IMR-90 (cell line): ENCODE results near the gene BEST1. TPM values are rescaled to one million over a fixed set of nuclear protein-coding genes. Genes with fewer than 3 reads are reported as not detected.

Experiments
- ATAC-seq: fragments of 200-7000 bp; cut with Tn5 transposase; 2 replicates; pipeline ENCODE4 v1.9.1; 2020; ENCODE audit warnings: low read depth, mild to moderate bottlenecking, moderate library complexity
- BruUV-seq: library from RNA; stranded (reverse); fragments of 400-500 nt; replicated peaks from 2 replicates; lab custom pipeline; 2021; lab: Mats Ljungman, UMichigan
- CTCF ChIA-PET: fragments of 300-600 bp; formaldehyde crosslinking; extraction: SDS; loops from one replicate; lab custom pipeline; 2021; ENCODE audit warnings: antibody characterized with exemption; lab: Yijun Ruan, JAX
- POLR2A ChIA-PET: fragments of 300-600 bp; sonication (Branson Sonifier 250); formaldehyde crosslinking; loops from one replicate; lab custom pipeline; 2022; ENCODE audit warnings: antibody characterized with exemption; ENCODE audit not compliant: unreplicated experiment; lab: Charles Lee
- DNase-seq: peaks from one replicate; pipeline ENCODE4 v3.0.0; 2013
- H2AFZ ChIP-seq: replicated peaks from 2 replicates; pipeline ENCODE3; 2013; ENCODE audit warnings: low read length, mild to moderate bottlenecking; ENCODE audit not compliant: poor library complexity
- H2AK5ac ChIP-seq: 2 replicates; pipeline ENCODE4 v1.6.1; 2013; ENCODE audit warnings: low read depth, low read length, inconsistent platforms
- H2AK9ac ChIP-seq: replicated peaks from 2 replicates; pipeline ENCODE3; 2013; ENCODE audit warnings: mild to moderate bottlenecking, low read depth, low read length, moderate library complexity; ENCODE audit not compliant: poor library complexity
- H2BK120ac ChIP-seq: 2 replicates; pipeline ENCODE4 v1.6.1; 2013; ENCODE audit warnings: low read depth, low read length, inconsistent platforms
- H2BK15ac ChIP-seq: 3 replicates; pipeline ENCODE4 v1.6.1; 2013; ENCODE audit warnings: low read depth, low read length, inconsistent platforms
- H2BK20ac ChIP-seq: 2 replicates; pipeline ENCODE4 v1.6.1; 2013; ENCODE audit warnings: low read depth, mild to moderate bottlenecking, inconsistent platforms, low read length, moderate library complexity
- H2BK5ac ChIP-seq: 2 replicates; pipeline ENCODE4 v1.6.1; 2013; ENCODE audit warnings: mild to moderate bottlenecking, low read depth, low read length, inconsistent platforms; ENCODE audit not compliant: poor library complexity, severe bottlenecking
- H3K14ac ChIP-seq: replicated peaks from 2 replicates; pipeline ENCODE4 v1.6.1; 2013; ENCODE audit warnings: low read depth, low read length, inconsistent platforms
- H3K18ac ChIP-seq: 2 replicates; pipeline ENCODE4 v1.6.1; 2013; ENCODE audit warnings: low read depth, low read length, control low read depth
- H3K23ac ChIP-seq: 2 replicates; pipeline ENCODE4 v1.6.1; 2013; ENCODE audit warnings: low read depth, low read length, inconsistent platforms
- H3K27ac ChIP-seq: 2 replicates; pipeline ENCODE4 v1.5.1; 2013; ENCODE audit warnings: mild to moderate bottlenecking, control low read depth, low read length; ENCODE audit not compliant: insufficient read depth
- H3K27me3 ChIP-seq: 2 replicates; pipeline ENCODE4 v1.6.1; 2013; ENCODE audit warnings: low read length; ENCODE audit not compliant: control insufficient read depth, insufficient read depth
- H3K36me3 ChIP-seq: 2 replicates; pipeline ENCODE4 v1.6.1; 2013; ENCODE audit warnings: low read length, mixed read lengths; ENCODE audit not compliant: control insufficient read depth, insufficient read depth
- H3K4ac ChIP-seq: 2 replicates; pipeline ENCODE4 v1.6.1; 2013; ENCODE audit warnings: low read depth, low read length, inconsistent platforms
- H3K4me1 ChIP-seq: 2 replicates; pipeline ENCODE4 v1.6.1; 2013; ENCODE audit warnings: low read length, mixed read lengths; ENCODE audit not compliant: control insufficient read depth, insufficient read depth
- H3K4me2 ChIP-seq: 2 replicates; pipeline ENCODE4 v1.6.1; 2013; ENCODE audit warnings: low read depth, mild to moderate bottlenecking, control low read depth, low read length, moderate library complexity
- H3K4me3 ChIP-seq: 2 replicates; pipeline ENCODE4 v1.5.1; 2013; ENCODE audit warnings: low read depth, mild to moderate bottlenecking, control low read depth, low read length, moderate library complexity; ENCODE audit not compliant: insufficient read depth
- H3K56ac ChIP-seq: 2 replicates; pipeline ENCODE4 v1.6.1; 2013; ENCODE audit warnings: low read length, inconsistent platforms; ENCODE audit not compliant: insufficient read depth; ENCODE audit errors: extremely low read depth
- H3K79me1 ChIP-seq, 2 experiments: 2 replicates each; pipeline ENCODE4 v1.6.1; 2013; ENCODE audit warnings: low read length in 2 of 2, inconsistent platforms in 1 of 2, low read depth in 1 of 2
- H3K9ac ChIP-seq: 2 replicates; pipeline ENCODE4 v1.6.1; 2013; ENCODE audit warnings: low read depth, low read length, control low read depth
- H3K9me1 ChIP-seq: 2 replicates; pipeline ENCODE4 v1.6.1; 2013; ENCODE audit warnings: low read length, inconsistent platforms; ENCODE audit not compliant: insufficient read depth
- H3K9me3 ChIP-seq: 2 replicates; pipeline ENCODE4 v1.6.1; 2013; ENCODE audit warnings: low read length; ENCODE audit not compliant: control insufficient read depth, insufficient read depth
- H4K20me1 ChIP-seq: 2 replicates; pipeline ENCODE4 v1.6.1; 2013; ENCODE audit warnings: low read length, inconsistent platforms; ENCODE audit not compliant: insufficient read depth
- H4K5ac ChIP-seq: 2 replicates; pipeline ENCODE4 v1.6.1; 2013; ENCODE audit warnings: mild to moderate bottlenecking, low read depth, low read length, control low read depth
- H4K8ac ChIP-seq, 2 experiments: 2 replicates each; pipeline ENCODE4 v1.6.1; 2013; ENCODE audit warnings: low read depth in 2 of 2, low read length in 2 of 2, control low read depth in 1 of 2, inconsistent platforms in 1 of 2
- H4K91ac ChIP-seq: 2 replicates; pipeline ENCODE4 v1.6.1; 2013; ENCODE audit warnings: low read depth, low read length, inconsistent platforms; ENCODE audit not compliant: insufficient read depth
- CEBPB ChIP-seq: IDR thresholded peaks from 2 replicates; pipeline ENCODE4 v1.6.1; 2012; ENCODE audit warnings: low read depth, low read length, improper control_type of control experiment
- CHD1 ChIP-seq: IDR thresholded peaks from 2 replicates; pipeline ENCODE4 v1.6.1; 2012; ENCODE audit warnings: low read depth, low read length, improper control_type of control experiment
- CTCF ChIP-seq: conservative IDR thresholded peaks from 2 replicates; pipeline ENCODE4 v1.5.1; 2012; ENCODE audit warnings: mild to moderate bottlenecking, low read depth, low read length, improper control_type of control experiment
- NFE2L2 ChIP-seq: fragments of 150-350 bp; IDR thresholded peaks from 2 replicates; pipeline ENCODE4 v1.6.1; 2016; ENCODE audit warnings: low read depth, mild to moderate bottlenecking, low read length
- POLR2A ChIP-seq: IDR thresholded peaks from 2 replicates; pipeline ENCODE4 v1.6.1; 2012; ENCODE audit warnings: mild to moderate bottlenecking, low read depth, low read length
- RFX5 ChIP-seq: IDR thresholded peaks from 2 replicates; pipeline ENCODE4 v1.8.0; 2012; ENCODE audit warnings: low read depth, mild to moderate bottlenecking, low read length, moderate library complexity
- WGBS, 2 experiments: methylation state at CpG; one replicate each; pipeline versions ENCODE4 v1.1.5 to v1.1.7; 2013; ENCODE audit warnings: missing lambda C conversion rate in 2 of 2; ENCODE audit not compliant: insufficient read length in 1 of 2; ENCODE audit errors: extremely low coverage in 2 of 2; 5-methylcytosine and 5-hydroxymethylcytosine counted together
- dilution Hi-C: fragments of 300-500 bp; cut with HindIII; formaldehyde crosslinking; loops from one replicate; pipeline ENCODE4 v1.14.3; 2018; ENCODE audit warnings: low sequenced_read_pairs; ENCODE audit not compliant: unreplicated experiment
- in situ Hi-C: fragments of 300-500 bp; cut with MboI; formaldehyde crosslinking; loops from 3 replicates; pipeline ENCODE4 v1.14.3; 2019; ENCODE audit warnings: low sequenced_read_pairs, inconsistent platforms, mixed read lengths
- intact Hi-C: fragments of 100-400 bp; cut with micrococcal nuclease; formaldehyde crosslinking; loops from 2 replicates; pipeline ENCODE4 v1.10.0; 2022
- polyA plus RNA-seq, 3 experiments: library from polyadenylated mRNA; depleted of rRNA; stranded (reverse); fragments of >200 nt; gene quantifications; 2 replicates each; pipeline ENCODE4 v1.2.3, GENCODE V29; 2012; ENCODE audit warnings: low replicate concordance in 1 of 3
- total RNA-seq: library from RNA; depleted of rRNA; stranded (reverse); fragments of >200 nt; gene quantifications from 2 replicates; pipeline ENCODE4 v1.2.3, GENCODE V29; 2012

The BEST1 gene
- total and polyA plus RNA-seq, 2 of the 4 experiments (the other 2 are of a cell fraction): 0.90 to 1.4 TPM

- no peak for DNase-seq
- Histone ChIP-seq H3K4me3 (no peak overlapping the region), H3K36me3 (no peaks in the 10 kb centered on the region), H3K27ac (no peak overlapping the region), H3K79me1 (0 out of 4 replicates have a peak, but pooled peaks cover 0 to 3% of the 10 kb centered on the region in 2 experiments), H3K27me3 (peaks cover 4% of the 10 kb centered on the region; the same call in 1 of the 2 replicates), H3K4me1 (no peaks in the 10 kb centered on the region), H2BK15ac (no peak overlapping the region), H4K20me1 (peaks cover 3% of the 10 kb centered on the region; the same call in 1 of the 2 replicates), H2AK9ac (no peak overlapping the region), H2BK5ac (no peak overlapping the region), H3K56ac (no peak overlapping the region), H3K23ac (no peak overlapping the region), H4K91ac (no peak overlapping the region), H3K18ac (no peak overlapping the region), H3K9me3 (no peaks in the 10 kb centered on the region), H3K9me1 (0 out of 2 replicates have a peak, but pooled peaks cover 4% of the 10 kb centered on the region), H2BK120ac (no peak overlapping the region), H3K9ac (no peak overlapping the region), H3K4ac (no peak overlapping the region), H2AFZ (no peak overlapping the region), H2BK20ac (no peak overlapping the region), H3K14ac (no peak overlapping the region), H4K8ac (no peak overlapping the region), H2AK5ac (no peak overlapping the region), H3K4me2 (no peak overlapping the region), H4K5ac (no peak overlapping the region)
- BruUV-seq: no TSS peak
- no peak for TF ChIP-seq CHD1
- no peak for TF ChIP-seq CEBPB
- TF ChIP-seq RFX5: no peak
- no peak for TF ChIP-seq POLR2A
- no peak for TF ChIP-seq CTCF
- TF ChIP-seq NFE2L2: no peak
- CTCF ChIA-PET: no interaction called here
- intact Hi-C loops: no loop called here
- 94% methylated on average over 3 of the region's 6 CpGs; no CpG with 5 or more reads in 1 of the 2 experiments for WGBS, 2 experiments
- dilution Hi-C loops: no loop called here
- POLR2A ChIA-PET: no interaction called here
- in situ Hi-C loops: no loop called here
- ATAC-seq: no peak
Observed at GRCh38 chr11:61912530-61912898, 37.6 kb upstream of the BEST1 start.
